ENCODE measurements around the gene LGSN. TPM values are rescaled to one million over a fixed set of nuclear protein-coding genes. Genes with fewer than 3 reads are reported as not detected.
"Not testable (repeated sequence)": the region's sequence is repeated elsewhere in the genome, so short reads cannot be mapped to it uniquely, and the experiment has no call there.

The LGSN gene

DNA sequence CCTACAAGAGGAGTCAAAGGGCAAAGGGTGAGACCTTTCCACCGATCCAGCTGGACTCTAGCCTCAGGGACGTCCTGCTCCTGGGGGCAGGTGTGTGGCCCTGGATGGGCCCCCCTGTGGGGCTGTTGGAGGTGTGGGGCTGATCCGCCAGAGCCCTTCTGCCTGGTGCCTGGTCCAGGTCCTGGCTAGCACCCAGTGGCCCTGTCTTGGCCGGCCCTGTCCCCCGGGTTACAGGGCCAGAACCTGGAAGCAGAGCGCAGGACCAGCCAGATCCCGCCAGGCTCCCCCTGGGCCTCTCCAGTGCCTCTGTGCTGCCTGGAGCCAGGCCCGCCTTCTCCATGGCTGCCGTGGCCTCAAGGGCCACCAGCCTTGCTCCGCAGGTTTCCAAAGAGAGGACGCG, 89.3 kb downstream of the LGSN start:
- H3K4me2 ChIP-seq (ENCODE audit: low read length); H3K27me3 ChIP-seq (ENCODE audit: control insufficient read depth, insufficient read depth, low read length); H3K9ac ChIP-seq (ENCODE audit: low read depth, low read length); H3K36me3 ChIP-seq (ENCODE audit: insufficient read depth, low read length); H3K9me3 ChIP-seq (replicated peaks; ENCODE audit: low read length); H3K4me3 ChIP-seq (ENCODE audit: low read length); H3K4me1 ChIP-seq (ENCODE audit: control insufficient read depth, insufficient read depth, low read length): not testable (repeated sequence)

GRCh38 chr6:63230027-63230426, 89.8 kb downstream of the LGSN start:
- not testable (repeated sequence) for H3K4me3 ChIP-seq (ENCODE audit: low read length); H3K4me2 ChIP-seq (ENCODE audit: low read length); H3K9ac ChIP-seq (ENCODE audit: low read depth, low read length); H3K36me3 ChIP-seq (ENCODE audit: insufficient read depth, low read length); H3K27me3 ChIP-seq (ENCODE audit: control insufficient read depth, insufficient read depth, low read length); H3K9me3 ChIP-seq (replicated peaks; ENCODE audit: low read length); H3K4me1 ChIP-seq (ENCODE audit: control insufficient read depth, insufficient read depth, low read length)

DNA sequence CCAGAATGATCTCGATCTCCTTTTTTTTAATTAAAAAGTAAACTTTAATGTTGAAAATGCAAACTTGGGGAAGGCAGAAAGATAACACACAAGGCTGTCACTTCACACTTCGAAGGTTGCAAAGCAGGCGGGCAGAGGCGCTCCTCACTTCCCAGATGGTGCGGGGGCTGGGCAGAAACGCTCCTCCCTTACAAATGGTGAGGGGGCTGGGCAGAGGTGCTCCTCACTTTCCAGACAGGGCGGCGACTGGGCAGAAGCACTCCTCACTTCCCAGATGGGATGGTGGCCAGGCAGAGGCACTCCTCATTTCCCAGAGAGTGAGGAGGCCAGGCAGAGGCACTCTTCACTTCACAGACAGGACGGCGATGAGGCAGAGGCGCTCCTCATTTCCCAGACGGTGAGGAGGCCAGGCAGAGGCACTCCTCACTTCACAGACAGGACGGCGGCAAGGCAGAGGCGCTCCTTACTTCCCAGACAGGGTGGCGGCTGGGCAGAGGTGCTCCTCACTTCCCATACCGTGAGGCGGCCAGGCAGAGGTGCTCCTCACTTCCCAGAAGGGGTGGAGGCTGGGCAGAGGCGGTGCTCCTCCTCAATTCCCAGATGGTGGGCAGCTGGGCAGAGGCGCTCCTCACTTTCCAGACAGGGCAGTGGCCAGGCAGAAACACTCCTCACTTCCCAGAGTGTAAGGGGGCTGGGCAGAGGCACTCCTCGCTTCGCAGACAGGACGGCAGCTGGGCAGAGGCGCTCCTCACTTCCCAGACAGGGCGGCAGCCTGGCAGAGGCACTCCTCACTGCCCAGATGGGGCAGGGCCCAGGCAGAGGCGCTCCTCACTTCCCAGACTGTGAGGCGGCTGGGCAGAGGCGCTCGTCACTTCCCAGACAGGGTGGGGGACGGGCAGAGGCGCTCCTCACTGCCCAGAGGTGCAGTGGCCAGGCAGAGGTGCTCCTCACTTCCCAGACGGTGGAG, 91.6 kb downstream of the LGSN start:
- not testable (repeated sequence) for H3K4me3 ChIP-seq (ENCODE audit: low read length)

GRCh38 chr6:63225987-63226386, 93.8 kb downstream of the LGSN start:
- not testable (repeated sequence) for H3K4me1 ChIP-seq (ENCODE audit: control insufficient read depth, insufficient read depth, low read length)

More for the DNA sequence above, 91.6 kb downstream of the LGSN start:
- not testable (repeated sequence) for H3K4me2 ChIP-seq (ENCODE audit: low read length); H3K27me3 ChIP-seq (ENCODE audit: control insufficient read depth, insufficient read depth, low read length); H3K9me3 ChIP-seq (replicated peaks; ENCODE audit: low read length); H3K4me1 ChIP-seq (ENCODE audit: control insufficient read depth, insufficient read depth, low read length); H3K9ac ChIP-seq (ENCODE audit: low read depth, low read length); H3K36me3 ChIP-seq (ENCODE audit: insufficient read depth, low read length)

More at GRCh38 chr6:63225987-63226386, 93.8 kb downstream of the LGSN start:
- H3K36me3 ChIP-seq (ENCODE audit: insufficient read depth, low read length); H3K9me3 ChIP-seq (replicated peaks; ENCODE audit: low read length); H3K27me3 ChIP-seq (ENCODE audit: control insufficient read depth, insufficient read depth, low read length); H3K9ac ChIP-seq (ENCODE audit: low read depth, low read length); H3K4me3 ChIP-seq (ENCODE audit: low read length); H3K4me2 ChIP-seq (ENCODE audit: low read length): not testable (repeated sequence)

Small RNAs within 50 kb of the gene (small RNA-seq; reads per million reads assigned to genes)
- gene SPTLC1P3 = not detected
